SK-N-SH (cell line): ENCODE measurements around the gene MLLT10. TPM values are rescaled to one million over a fixed set of nuclear protein-coding genes. Genes with fewer than 3 reads are reported as not detected.

Experiments used
- CTCF ChIA-PET: fragments of 300-600, 350-600 bp; formaldehyde crosslinking; extraction: SDS; loops from one replicate; lab custom pipeline; 2021; lab: Yijun Ruan, JAX
- POLR2A ChIA-PET: fragments of 350-600 bp; sonication (Branson Sonifier 250); formaldehyde crosslinking; extraction: SDS; loops from one replicate; lab custom pipeline; 2020; ENCODE audit warnings: antibody characterized with exemption, inconsistent platforms; lab: Yijun Ruan, JAX
- DNase-seq: peaks from one replicate; pipeline ENCODE4 v3.0.0; 2012
- H2AFZ ChIP-seq: fragments of 200-600 bp; sonication (generic); 2 replicates; pipeline ENCODE4 v1.8.1; 2016; ENCODE audit warnings: antibody characterized with exemption, mild to moderate bottlenecking, low read depth
- H3F3A ChIP-seq: fragments of 200-600 bp; sonication (generic); replicated peaks from 2 replicates; pipeline ENCODE3; 2016; ENCODE audit warnings: antibody characterized with exemption, mild to moderate bottlenecking; ENCODE audit not compliant: insufficient read depth
- H3K27ac ChIP-seq, 2 experiments: fragments of 200-500 bp in 1 of 2; fragments of 200-600 bp in 1 of 2; sonication (Bioruptor generic) in 1 of 2; sonication (generic), shearing (Covaris generic) in 1 of 2; 2 replicates each; pipeline versions ENCODE4 v1.5.1 to v1.6.1; 2014 to 2016; ENCODE audit warnings: low read depth in 2 of 2, inconsistent platforms in 1 of 2, low read length in 1 of 2, mild to moderate bottlenecking in 1 of 2, mixed read lengths in 1 of 2
- H3K27me3 ChIP-seq: fragments of 200-600 bp; sonication (generic), shearing (Covaris generic); 2 replicates; pipeline ENCODE4 v1.6.1; 2016; ENCODE audit warnings: mixed run types; ENCODE audit not compliant: insufficient read depth
- H3K36me3 ChIP-seq, 2 experiments: fragments of 200-500 bp in 1 of 2; fragments of 200-600 bp in 1 of 2; sonication (Bioruptor generic) in 1 of 2; sonication (generic) in 1 of 2; replicated peaks in 1 of 2; 2 replicates each; pipeline versions ENCODE3 to v1.5.1; 2014 to 2016; ENCODE audit warnings: low read length in 1 of 2, mild to moderate bottlenecking in 1 of 2; ENCODE audit not compliant: insufficient read depth in 2 of 2, control insufficient read depth in 1 of 2
- H3K4me1 ChIP-seq, 2 experiments: fragments of 200-500 bp in 1 of 2; fragments of 200-600 bp in 1 of 2; sonication (Bioruptor generic) in 1 of 2; sonication (generic), shearing (Covaris generic) in 1 of 2; 2 replicates each; pipeline versions ENCODE4 v1.5.1 to v1.6.1; 2014 to 2016; ENCODE audit warnings: low read depth in 1 of 2, low read length in 1 of 2, mixed run types in 1 of 2; ENCODE audit not compliant: insufficient read depth in 2 of 2, control insufficient read depth in 1 of 2
- H3K4me2 ChIP-seq: fragments of 200-600 bp; sonication (generic), shearing (Covaris generic); 2 replicates; pipeline ENCODE4 v1.6.1; 2017; ENCODE audit warnings: mixed run types
- H3K4me3 ChIP-seq, 2 experiments: fragments of 200-500 bp in 1 of 2; fragments of 200-600 bp in 1 of 2; sonication (Bioruptor generic) in 1 of 2; sonication (generic), shearing (Covaris generic) in 1 of 2; 2 replicates each; pipeline versions ENCODE4 v1.5.1 to v1.8.1; 2014 to 2016; ENCODE audit warnings: low read depth in 2 of 2, inconsistent platforms in 1 of 2, low read length in 1 of 2, mild to moderate bottlenecking in 1 of 2, mixed read lengths in 1 of 2, moderate library complexity in 1 of 2
- H3K79me2 ChIP-seq: fragments of 200-600 bp; sonication (generic); 2 replicates; pipeline ENCODE4 v1.8.1; 2017; ENCODE audit warnings: mild to moderate bottlenecking; ENCODE audit not compliant: insufficient read depth
- H3K9ac ChIP-seq: fragments of 200-600 bp; sonication (generic); 2 replicates; pipeline ENCODE4 v1.6.1; 2017; ENCODE audit warnings: mixed run types
- H3K9me2 ChIP-seq: fragments of 200-600 bp; sonication (generic); 2 replicates; pipeline ENCODE4 v1.6.1; 2017; ENCODE audit warnings: mixed run types
- H3K9me3 ChIP-seq: fragments of 200-600 bp; sonication (generic); 2 replicates; pipeline ENCODE4 v1.6.1; 2017; ENCODE audit warnings: mixed run types, mild to moderate bottlenecking, moderate library complexity
- H4K20me1 ChIP-seq: fragments of 200-600 bp; sonication (generic); 2 replicates; pipeline ENCODE4 v1.6.1; 2017; ENCODE audit warnings: mild to moderate bottlenecking, mixed run types; ENCODE audit not compliant: insufficient read depth
- CHD2 ChIP-seq: fragments of 150-350 bp; IDR thresholded peaks from 2 replicates; pipeline ENCODE4 v1.6.1; 2018; ENCODE audit warnings: low read length; ENCODE audit not compliant: partially characterized antibody
- ELF1 ChIP-seq: IDR thresholded peaks from 2 replicates; pipeline ENCODE4 v1.4.0; 2012
- EZH2phosphoT487 ChIP-seq: fragments of 200-600 bp; sonication (generic); IDR thresholded peaks from 2 replicates; pipeline ENCODE4 v1.6.1; 2017; ENCODE audit warnings: low read depth, mixed run types, mild to moderate bottlenecking, antibody characterized with exemption, moderate library complexity, borderline replicate concordance
- GABPA ChIP-seq: IDR thresholded peaks from 2 replicates; pipeline ENCODE4 v1.4.0; 2012; ENCODE audit warnings: low read depth, mild to moderate bottlenecking
- GATA2 ChIP-seq: sonication (generic); formaldehyde crosslinking; IDR thresholded peaks from 2 replicates; pipeline ENCODE4 v1.5.0; 2020; ENCODE audit warnings: mild to moderate bottlenecking, missing genetic modification reagents
- JUND ChIP-seq: IDR thresholded peaks from 2 replicates; pipeline ENCODE4 v1.4.0; 2012
- MAX ChIP-seq: IDR thresholded peaks from 2 replicates; pipeline ENCODE4 v1.4.0; 2012; ENCODE audit warnings: low read depth
- MXI1 ChIP-seq: IDR thresholded peaks from 2 replicates; pipeline ENCODE4 v1.6.1; 2012; ENCODE audit warnings: mild to moderate bottlenecking, low read depth, low read length, improper control_type of control experiment
- NRF1 ChIP-seq: IDR thresholded peaks from 2 replicates; pipeline ENCODE4 v1.6.1; 2012; ENCODE audit warnings: low read depth, mild to moderate bottlenecking, low read length
- RXRA ChIP-seq: IDR thresholded peaks from 2 replicates; pipeline ENCODE4 v1.4.0; 2012; ENCODE audit warnings: low read depth, mild to moderate bottlenecking, borderline replicate concordance
- SMC3 ChIP-seq: IDR thresholded peaks from 2 replicates; pipeline ENCODE4 v1.6.1; 2012; ENCODE audit warnings: low read depth, low read length, improper control_type of control experiment
- TAF1 ChIP-seq: IDR thresholded peaks from 2 replicates; pipeline ENCODE4 v1.6.1; 2012; ENCODE audit warnings: low read depth, mild to moderate bottlenecking, low read length, moderate library complexity, borderline replicate concordance
- TCF12 ChIP-seq: IDR thresholded peaks from 2 replicates; pipeline ENCODE4 v1.4.0; 2012
- TEAD4 ChIP-seq: IDR thresholded peaks from 2 replicates; pipeline ENCODE4 v1.4.0; 2012; ENCODE audit warnings: mild to moderate bottlenecking, borderline replicate concordance; ENCODE audit not compliant: insufficient read depth
- WGBS: methylation state at CpG from one replicate; pipeline ENCODE4 v1.1.6; 2017; ENCODE audit warnings: low lambda C conversion rate; 5-methylcytosine and 5-hydroxymethylcytosine counted together
- polyA plus RNA-seq, 3 experiments: library from polyadenylated mRNA; depleted of rRNA; stranded (reverse); fragments of >200 nt; gene quantifications; 2 replicates each; pipeline ENCODE4 v1.2.3, GENCODE V29; 2012
- TF ChIP-seq, protein P1 (sequence below): IDR thresholded peaks from 2 replicates; pipeline ENCODE4; 2012

Gene MLLT10
- polyA plus RNA-seq, 1 of the 3 experiments (the other 2 are of a cell fraction): 26.0 TPM

- WGBS: under 1% methylated on average over 19 of the region's 86 CpGs
- Histone ChIP-seq H3K36me3 (no peaks in the 10 kb centered on the region), H3K9ac (peak overlapping the region; percentile 60; the same call in 1 of the 2 replicates), H3K9me3 (no peaks in the 10 kb centered on the region), H3K4me1 (peaks cover 24 to 25% of the 10 kb centered on the region in 2 experiments; a peak in 3 of 4 replicates), H3K27ac (peak overlapping the region; percentile 44 to 99; a peak in 3 of 4 replicates), H4K20me1 (no peaks in the 10 kb centered on the region), H3K4me3 (peak overlapping the region; percentile 53 to 64), H3K4me2 (peak overlapping the region; percentile 99), H3K27me3 (no peaks in the 10 kb centered on the region), H3K9me2 (no peaks in the 10 kb centered on the region), H3F3A (peaks cover 25% of the 10 kb centered on the region), H2AFZ (peak overlapping the region; percentile 68), H3K79me2 (peaks cover 27% of the 10 kb centered on the region)
- POLR2A ChIA-PET: interaction anchor here (0.6 to 2.9 kb wide), 5 partner anchors 10 to 834 kb away, joined by 3 to 21 read pairs (median 7); partner anchors contain the start of gene SKIDA1
- TF ChIP-seq GATA2 (no peak), TCF12 (peak; percentile 34; the same call in 1 of the 2 replicates), MAX (peak; percentile 45; the same call in 1 of the 2 replicates), TAF1 (peak; percentile 3; the same call in 1 of the 2 replicates), MXI1 (peak; percentile 46), GABPA (no peak), CHD2 (no peak), NRF1 (peak; percentile 47), JUND (no peak)
- DNase-seq: peak; percentile 67
- CTCF ChIA-PET: interaction anchor here (0.6 to 3.4 kb wide), 10 partner anchors 9 to 217 kb away, joined by 3 to 28 read pairs (median 3); partner anchors contain the start of gene SKIDA1
Measured at GRCh38 chr10:21516242-21517131, 17.5 kb upstream of the MLLT10 start.

DNA sequence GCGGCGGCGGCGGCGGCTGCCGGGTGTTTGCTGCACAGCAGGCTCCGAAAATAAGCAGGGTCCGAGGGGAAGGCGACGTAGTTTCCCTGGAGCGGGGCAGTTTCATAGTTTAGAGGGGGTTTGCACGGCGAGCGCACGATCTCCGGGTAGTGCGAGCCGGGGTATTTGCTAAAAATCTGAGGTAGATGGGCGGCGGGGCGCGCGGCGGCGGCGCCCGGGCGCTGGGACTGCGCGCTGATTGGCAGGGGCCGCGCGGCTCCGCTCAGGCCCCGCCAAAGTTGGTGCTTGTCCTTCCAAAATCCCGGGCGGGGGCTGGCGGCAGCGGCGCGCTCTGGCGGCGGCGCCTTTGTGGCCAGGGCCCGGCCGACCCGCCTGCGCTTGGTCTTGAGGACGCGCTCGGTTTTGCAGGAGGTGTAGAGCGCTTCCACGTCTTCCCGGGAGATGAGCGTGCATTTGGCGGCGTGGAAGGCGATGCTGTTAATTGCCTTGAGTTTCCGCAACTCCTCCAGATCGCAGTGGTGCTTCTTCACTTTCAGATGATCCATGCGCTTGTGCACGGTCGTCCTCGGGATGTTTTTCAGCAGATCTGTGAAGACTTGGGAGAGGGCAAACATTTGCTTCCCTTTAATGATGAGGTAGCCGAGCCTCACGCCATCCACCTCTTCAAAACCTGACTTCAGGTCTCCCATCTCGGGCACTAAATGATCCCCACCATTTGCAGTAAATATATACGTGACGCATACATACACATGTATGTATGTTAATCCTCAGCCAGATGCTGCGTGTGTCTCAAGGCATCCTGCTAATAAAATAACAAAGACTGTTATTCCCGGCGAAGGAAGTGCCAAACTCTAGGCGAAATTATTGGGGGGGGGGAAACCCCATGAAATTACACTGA is 16.6 kb upstream of the MLLT10 start:
- peak overlapping the region; percentile 59 for H3K9ac ChIP-seq
- H3K9me2 ChIP-seq: no peaks in the 10 kb centered on the region
- POLR2A ChIA-PET: interaction anchor here (0.6 to 3.5 kb wide), 7 partner anchors 9 to 173 kb away, joined by 3 to 24 read pairs (median 8); partner anchors contain the start of gene SKIDA1
- H3K4me3 ChIP-seq: peak overlapping the region; percentile 53 to 70
- no peaks in the 10 kb centered on the region for H3K27me3 ChIP-seq
- under 1% methylated on average over 23 of the region's 73 CpGs for WGBS
- H3K27ac ChIP-seq: peak overlapping the region; percentile 98 to 99
- H4K20me1 ChIP-seq: no peaks in the 10 kb centered on the region
- peak overlapping the region; percentile 89 for H2AFZ ChIP-seq
- H3K9me3 ChIP-seq: no peaks in the 10 kb centered on the region
- peaks cover 30% of the 10 kb centered on the region for H3F3A ChIP-seq
- CTCF ChIA-PET: interaction anchor here (0.6 to 11.1 kb wide), 9 partner anchors 8 to 216 kb away, joined by 3 to 101 read pairs (median 5); partner anchors contain the start of gene SKIDA1
- peak overlapping the region; percentile 99 for H3K4me2 ChIP-seq
- peaks cover 27% of the 10 kb centered on the region for H3K79me2 ChIP-seq
- H3K4me1 ChIP-seq: peaks cover 31 to 32% of the 10 kb centered on the region in 2 experiments; a peak in 3 of 4 replicates
- peak; percentile 78 for DNase-seq
- no peak for TF ChIP-seq ELF1
- TF ChIP-seq MAX: 0 out of 2 replicates have a peak, but pooled peaks have one; percentile 23
- no peak for TF ChIP-seq RXRA
- TF ChIP-seq, protein P1, sequence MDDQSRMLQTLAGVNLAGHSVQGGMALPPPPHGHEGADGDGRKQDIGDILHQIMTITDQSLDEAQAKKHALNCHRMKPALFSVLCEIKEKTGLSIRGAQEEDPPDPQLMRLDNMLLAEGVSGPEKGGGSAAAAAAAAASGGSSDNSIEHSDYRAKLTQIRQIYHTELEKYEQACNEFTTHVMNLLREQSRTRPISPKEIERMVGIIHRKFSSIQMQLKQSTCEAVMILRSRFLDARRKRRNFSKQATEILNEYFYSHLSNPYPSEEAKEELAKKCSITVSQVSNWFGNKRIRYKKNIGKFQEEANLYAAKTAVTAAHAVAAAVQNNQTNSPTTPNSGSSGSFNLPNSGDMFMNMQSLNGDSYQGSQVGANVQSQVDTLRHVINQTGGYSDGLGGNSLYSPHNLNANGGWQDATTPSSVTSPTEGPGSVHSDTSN: peak; percentile 49
- no peak for TF ChIP-seq TEAD4
- no peak for TF ChIP-seq SMC3
- no peak for TF ChIP-seq TAF1
- no peak for TF ChIP-seq EZH2phosphoT487
- TF ChIP-seq GATA2: no peak
- no peak for TF ChIP-seq GABPA
- TF ChIP-seq NRF1: no peak
- H3K36me3 ChIP-seq: no peaks in the 10 kb centered on the region
